GM12801 (cell line): ENCODE measurements around the gene GAPDH.

Experiments
- CTCF ChIP-seq: IDR thresholded peaks from one replicate; pipeline ENCODE4 v1.5.1; 2011; ENCODE audit warnings: control low read depth; ENCODE audit not compliant: insufficient read length; ENCODE audit errors: extremely low read depth

The GAPDH gene

GRCh38 chr12:6551063-6551461 is 16.7 kb downstream of the GAPDH start:
- TF ChIP-seq CTCF, result no peak

- TF ChIP-seq CTCF, result no peak
Measured at GRCh38 chr12:6551496-6552139, 17.3 kb downstream of the GAPDH start.

DNA sequence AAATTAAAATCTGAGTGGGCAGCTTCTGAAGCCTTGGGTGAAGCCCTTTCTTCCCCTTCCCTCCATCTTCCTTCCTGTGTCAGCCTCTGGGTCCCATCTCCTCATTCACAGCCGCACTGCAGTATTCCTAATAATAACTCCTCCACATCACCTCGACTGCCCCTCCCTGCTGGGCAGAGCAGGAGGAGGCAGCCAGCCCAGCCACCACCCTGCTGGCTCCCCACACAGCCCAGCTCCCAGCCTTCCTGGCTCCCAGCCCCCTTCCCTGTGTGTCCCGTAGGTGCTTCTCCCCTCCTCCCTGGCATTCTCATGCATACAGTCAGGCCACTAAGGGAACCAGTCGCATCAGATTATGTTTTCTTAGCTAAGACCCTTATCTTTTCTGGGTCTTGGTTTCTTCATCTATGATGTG is 17.8 kb downstream of the GAPDH start:
- no peak for TF ChIP-seq CTCF

DNA sequence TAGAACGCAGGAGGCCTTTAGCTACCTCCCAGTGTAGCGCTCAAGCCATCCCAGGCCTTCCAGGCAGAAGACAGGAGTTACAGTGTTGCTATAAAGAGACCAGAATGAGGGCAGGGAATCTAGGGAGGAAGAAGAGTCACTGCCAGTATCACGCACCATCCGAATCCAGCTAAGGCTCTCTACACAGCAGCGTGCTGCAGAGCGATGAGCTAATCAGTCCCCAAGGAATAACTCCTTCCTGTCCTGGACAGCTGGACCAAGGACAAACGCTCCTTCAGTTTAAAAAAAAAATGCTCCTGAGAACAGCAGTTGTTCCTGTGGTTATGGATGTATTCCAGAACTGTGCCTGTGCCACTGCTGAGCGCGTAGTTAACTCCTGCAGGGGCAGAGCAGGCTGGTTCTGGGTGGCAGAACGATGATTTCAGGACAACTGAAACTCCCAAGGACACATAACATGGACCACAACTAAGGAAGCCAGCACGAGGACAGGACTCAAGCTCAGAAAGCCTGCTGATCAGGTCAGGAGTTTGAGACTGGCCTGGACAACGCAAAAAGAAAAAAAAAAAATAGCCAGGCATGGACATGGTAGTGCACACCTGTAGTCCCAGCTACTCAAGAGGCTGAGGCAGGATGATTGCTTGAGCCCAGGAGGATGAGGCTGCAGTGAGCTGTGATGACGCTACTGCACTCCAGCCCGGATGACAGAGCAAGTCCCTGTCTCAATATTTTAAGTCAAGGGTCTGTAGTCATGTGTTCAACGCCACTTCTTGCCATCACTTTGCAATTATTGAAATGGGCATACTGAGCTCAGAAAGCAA is 18.9 kb downstream of the GAPDH start:
- TF ChIP-seq CTCF, result no peak

DNA sequence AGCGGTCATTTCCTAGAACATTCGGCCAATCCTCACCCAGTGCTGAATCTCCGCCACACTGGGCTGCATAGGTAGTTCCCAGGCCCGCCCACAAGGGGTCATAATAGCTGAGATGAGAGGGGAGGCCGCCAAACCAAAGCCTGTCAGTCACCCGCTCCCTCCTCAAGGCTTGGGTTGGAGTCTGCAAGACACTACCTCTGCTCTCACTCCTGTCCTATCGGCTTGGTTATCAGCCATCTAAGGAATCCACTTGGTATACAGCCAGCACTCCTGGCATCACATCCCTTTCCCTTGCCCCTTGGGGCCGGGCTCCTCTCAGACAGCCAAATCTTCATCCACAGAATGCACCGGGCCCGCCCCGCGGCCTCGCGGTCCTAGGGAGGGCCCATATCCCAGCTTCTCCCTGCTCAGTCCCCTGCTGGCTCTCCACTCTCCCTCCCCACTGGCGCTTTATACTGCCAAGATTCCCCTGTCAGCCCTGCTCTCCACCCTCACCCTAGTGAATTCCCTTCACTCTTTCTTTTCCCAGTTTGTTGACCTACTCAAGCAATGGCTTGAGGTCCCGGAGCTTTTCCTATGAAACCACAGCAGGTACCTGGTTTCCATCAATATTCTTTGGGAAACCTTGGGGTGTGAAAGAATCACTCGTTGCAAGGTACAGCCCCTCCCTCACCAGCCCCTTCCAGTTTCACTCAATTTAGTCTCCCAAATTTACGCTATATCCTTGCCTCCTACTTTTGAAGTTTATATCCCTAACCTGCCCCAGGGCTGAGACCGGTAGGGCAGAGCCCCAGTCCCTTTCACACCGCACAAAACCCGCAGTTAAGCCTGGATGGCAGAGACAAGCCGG is 20.1 kb downstream of the GAPDH start:
- no peak for TF ChIP-seq CTCF

DNA sequence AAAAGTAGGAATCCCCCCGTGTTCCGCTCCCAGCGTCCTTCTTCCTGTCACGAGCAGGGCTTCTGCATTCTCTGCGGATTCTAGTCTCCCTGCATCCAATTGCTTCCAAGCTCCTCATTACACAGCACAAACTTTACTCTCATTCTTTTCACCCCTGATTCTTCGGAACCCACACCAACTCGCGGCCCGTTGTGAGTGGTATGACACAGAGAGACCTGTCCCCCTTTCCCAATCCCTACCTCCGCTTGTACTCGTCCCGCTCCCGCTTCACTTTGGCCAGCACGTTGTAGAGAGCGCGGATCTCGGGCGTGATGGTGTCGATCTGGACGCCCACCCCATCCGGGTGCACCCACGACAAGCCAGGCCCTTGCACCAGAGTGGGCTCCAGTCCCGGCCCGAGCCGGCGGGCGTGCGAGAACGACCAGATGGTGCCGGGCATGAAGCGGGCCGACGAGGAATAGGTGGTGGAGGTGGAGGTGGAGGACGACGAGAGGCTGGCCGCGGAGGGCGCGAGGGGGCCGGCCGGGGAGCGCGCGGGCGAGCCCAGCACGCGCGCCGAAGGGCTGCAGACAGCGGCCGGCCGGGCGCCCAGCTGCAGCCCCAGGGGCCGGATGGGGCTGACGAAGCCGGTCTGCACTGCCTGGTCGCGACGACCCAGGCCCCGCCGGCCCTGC is 20.8 kb downstream of the GAPDH start:
- TF ChIP-seq CTCF, result no peak

DNA sequence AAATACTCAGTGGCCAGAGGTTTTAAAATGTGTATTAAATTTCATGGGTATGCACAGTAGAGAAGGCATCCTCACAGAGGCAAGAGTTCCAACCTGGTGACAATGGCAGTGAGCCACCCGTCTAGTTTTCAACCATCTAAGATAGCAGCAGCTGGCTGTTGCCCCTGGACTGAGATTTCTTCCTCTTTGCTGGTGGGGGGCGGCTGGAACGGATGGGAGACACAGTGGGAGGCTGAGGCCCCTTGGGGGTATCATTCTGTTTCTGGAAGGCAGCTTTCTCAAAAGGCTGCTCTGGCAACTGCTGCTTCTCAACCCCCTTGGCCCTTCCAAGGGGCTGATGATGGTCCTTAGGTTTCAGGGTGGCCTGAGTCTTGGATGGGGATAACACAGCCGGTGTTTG is 22.5 kb downstream of the GAPDH start:
- TF ChIP-seq CTCF, result no peak
